ENCODE measurements around the gene LMTK2. TPM values are rescaled to one million over a fixed set of nuclear protein-coding genes. Genes with fewer than 3 reads are reported as not detected.

LMTK2 gene
- total RNA-seq, 2 donors from 2014 or later: 37.2 to 61.2 TPM

GRCh38 chr7:98133181-98133580, 26.5 kb downstream of the LMTK2 start:
- no peak overlapping the region for H3K9ac ChIP-seq (ENCODE audit: low read depth in 2 of 2, low read length in 2 of 2)

GRCh38 chr7:98133621-98134303, 27.1 kb downstream of the LMTK2 start:
- Histone ChIP-seq H3K4me3 (no peak overlapping the region), H3K36me3 (no peaks in the 10 kb centered on the region), H3K27me3 (no peaks in the 10 kb centered on the region), H3K4me1 (peaks cover 20% of the 10 kb centered on the region), H3K9ac (ENCODE audit: low read depth in 2 of 2, low read length in 2 of 2) (no peak overlapping the region), H3K27ac (peak overlapping the region; percentile 81), H3K9me3 (no peaks in the 10 kb centered on the region)
- TF ChIP-seq CTCF (IDR thresholded peaks at IDR 0.05): no peak
- intact Hi-C loops (cut with DNase I): no loop called here
- no peak for DNase-seq

More at GRCh38 chr7:98133181-98133580, 26.5 kb downstream of the LMTK2 start:
- intact Hi-C loops (cut with DNase I): no loop called here
- Histone ChIP-seq H3K9me3 (no peaks in the 10 kb centered on the region), H3K27me3 (no peaks in the 10 kb centered on the region), H3K4me1 (peaks cover 20% of the 10 kb centered on the region), H3K27ac (peak overlapping the region; percentile 81), H3K4me3 (no peak overlapping the region), H3K36me3 (no peaks in the 10 kb centered on the region)
- no peak for TF ChIP-seq CTCF (IDR thresholded peaks at IDR 0.05)
- peak; percentile 29 for DNase-seq

GRCh38 chr7:98134420-98135228, 28.0 kb downstream of the LMTK2 start:
- H3K27ac ChIP-seq: peak overlapping the region; percentile 81
- H3K9me3 ChIP-seq: no peaks in the 10 kb centered on the region
- no peak for DNase-seq
- no peaks in the 10 kb centered on the region for H3K36me3 ChIP-seq
- peaks cover 20% of the 10 kb centered on the region for H3K4me1 ChIP-seq
- H3K4me3 ChIP-seq: no peak overlapping the region
- TF ChIP-seq CTCF (IDR thresholded peaks at IDR 0.05): no peak
- intact Hi-C loops (cut with DNase I): no loop called here
- H3K27me3 ChIP-seq: no peaks in the 10 kb centered on the region
- H3K9ac ChIP-seq (ENCODE audit: low read depth in 2 of 2, low read length in 2 of 2): no peak overlapping the region

- Histone ChIP-seq H3K36me3 (no peaks in the 10 kb centered on the region), H3K9ac (ENCODE audit: low read depth in 2 of 2, low read length in 2 of 2) (no peak overlapping the region), H3K27me3 (no peaks in the 10 kb centered on the region), H3K4me1 (peaks cover 20% of the 10 kb centered on the region), H3K4me3 (no peak overlapping the region), H3K9me3 (no peaks in the 10 kb centered on the region), H3K27ac (no peak overlapping the region)
- DNase-seq: no peak
- intact Hi-C loops (cut with DNase I): no loop called here
- no peak for TF ChIP-seq CTCF (IDR thresholded peaks at IDR 0.05)
These were observed 29.3 kb downstream of the LMTK2 start for GRCh38 chr7:98135984-98136383.

- Histone ChIP-seq H3K9ac (ENCODE audit: low read depth in 2 of 2, low read length in 2 of 2) (no peak overlapping the region), H3K4me1 (peaks cover 20% of the 10 kb centered on the region), H3K27me3 (no peaks in the 10 kb centered on the region), H3K27ac (no peak overlapping the region), H3K36me3 (no peaks in the 10 kb centered on the region), H3K9me3 (no peaks in the 10 kb centered on the region), H3K4me3 (no peak overlapping the region)
- TF ChIP-seq CTCF (IDR thresholded peaks at IDR 0.05): no peak
- intact Hi-C loops (cut with DNase I): no loop called here
- no peak for DNase-seq
These were observed 29.8 kb downstream of the LMTK2 start for GRCh38 chr7:98136423-98136822.
